Fibroblast of lung (primary cell): ENCODE data around the gene ID2.

ENCODE experiments used
- EZH2 ChIP-seq: IDR thresholded peaks from 2 replicates; pipeline ENCODE4 v1.5.1; 2012; ENCODE audit warnings: low read length, control low read depth, mild to moderate bottlenecking; ENCODE audit errors: missing control alignments
- TF ChIP-seq, protein P1 (sequence below), 2 donors: IDR thresholded peaks in 1 of 2; conservative IDR thresholded peaks in 1 of 2; 1 replicate in 1 of 2; 2 replicates in 1 of 2; pipeline ENCODE4 v1.5.1; 2011 to 2012; ENCODE audit warnings: low read length in 2 of 2, control low read depth in 1 of 2, inconsistent platforms in 1 of 2, low read depth in 1 of 2, mild to moderate bottlenecking in 1 of 2

DNA sequence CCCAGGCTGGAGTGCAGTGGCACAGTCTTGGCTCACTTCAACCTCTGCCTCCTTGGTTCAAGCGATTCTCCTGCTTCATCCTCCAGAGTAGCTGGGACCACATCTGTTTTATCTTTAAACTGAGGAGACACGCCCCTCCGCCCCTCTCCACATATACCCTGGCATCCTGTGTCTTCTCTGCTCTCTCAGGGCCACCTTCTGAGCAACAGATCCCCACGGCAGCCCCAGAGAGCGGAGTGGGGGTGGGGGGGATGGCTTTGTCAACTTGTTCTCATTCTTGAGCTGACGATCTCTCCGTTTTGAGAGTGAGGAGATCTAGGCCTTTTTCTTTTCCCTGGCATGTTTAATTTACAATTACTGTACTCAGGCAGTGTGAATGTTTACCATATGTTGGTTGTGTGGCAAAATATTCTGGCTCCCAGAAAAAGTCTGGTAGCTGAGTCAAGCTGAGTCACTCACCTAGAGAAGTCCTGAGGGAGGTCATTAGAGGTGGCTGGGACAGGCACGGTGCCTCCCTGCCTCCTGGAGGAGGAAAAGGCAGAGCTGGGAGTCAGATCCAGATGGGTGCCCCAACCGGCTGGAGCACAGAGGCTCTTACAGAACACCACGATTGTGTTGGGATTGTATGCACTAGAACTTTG is 19.5 kb upstream of the ID2 start:
- TF ChIP-seq, protein P1, sequence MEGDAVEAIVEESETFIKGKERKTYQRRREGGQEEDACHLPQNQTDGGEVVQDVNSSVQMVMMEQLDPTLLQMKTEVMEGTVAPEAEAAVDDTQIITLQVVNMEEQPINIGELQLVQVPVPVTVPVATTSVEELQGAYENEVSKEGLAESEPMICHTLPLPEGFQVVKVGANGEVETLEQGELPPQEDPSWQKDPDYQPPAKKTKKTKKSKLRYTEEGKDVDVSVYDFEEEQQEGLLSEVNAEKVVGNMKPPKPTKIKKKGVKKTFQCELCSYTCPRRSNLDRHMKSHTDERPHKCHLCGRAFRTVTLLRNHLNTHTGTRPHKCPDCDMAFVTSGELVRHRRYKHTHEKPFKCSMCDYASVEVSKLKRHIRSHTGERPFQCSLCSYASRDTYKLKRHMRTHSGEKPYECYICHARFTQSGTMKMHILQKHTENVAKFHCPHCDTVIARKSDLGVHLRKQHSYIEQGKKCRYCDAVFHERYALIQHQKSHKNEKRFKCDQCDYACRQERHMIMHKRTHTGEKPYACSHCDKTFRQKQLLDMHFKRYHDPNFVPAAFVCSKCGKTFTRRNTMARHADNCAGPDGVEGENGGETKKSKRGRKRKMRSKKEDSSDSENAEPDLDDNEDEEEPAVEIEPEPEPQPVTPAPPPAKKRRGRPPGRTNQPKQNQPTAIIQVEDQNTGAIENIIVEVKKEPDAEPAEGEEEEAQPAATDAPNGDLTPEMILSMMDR (conservative IDR thresholded peaks at IDR 0.05 in 1 of 2, IDR thresholded peaks at IDR 0.05 in 1 of 2; ENCODE audit: low read depth in 1 of 2, low read length in 2 of 2): peak in 1 of 2 donors; percentile 31
- TF ChIP-seq EZH2: no peak
